Mesendoderm (in vitro differentiated cells): ENCODE measurements around the gene ATG9B.
"Not testable (repeated sequence)": the region's sequence is repeated elsewhere in the genome, so short reads cannot be mapped to it uniquely, and the experiment has no call there.

Experiments
- DNase-seq: peaks from one replicate; pipeline ENCODE4 v3.0.0; 2013
- H2AK5ac ChIP-seq: 2 replicates; pipeline ENCODE4 v1.6.1; 2013; ENCODE audit warnings: low read length, inconsistent platforms
- H2BK120ac ChIP-seq: 2 replicates; pipeline ENCODE4 v1.6.1; 2013; ENCODE audit warnings: low read depth, mild to moderate bottlenecking, low read length, moderate library complexity, mixed read lengths
- H2BK15ac ChIP-seq: replicated peaks from 2 replicates; pipeline ENCODE4 v1.6.1; 2013; ENCODE audit warnings: low read depth, mild to moderate bottlenecking, moderate library complexity
- H2BK5ac ChIP-seq: 2 replicates; pipeline ENCODE4 v1.6.1; 2013; ENCODE audit warnings: low read length, inconsistent platforms
- H3K18ac ChIP-seq: 2 replicates; pipeline ENCODE4 v1.6.1; 2013; ENCODE audit warnings: mild to moderate bottlenecking, low read length, mixed read lengths
- H3K23ac ChIP-seq: one replicate; pipeline ENCODE4 v1.6.1; 2013; ENCODE audit warnings: low read length
- H3K27ac ChIP-seq: 2 replicates; pipeline ENCODE4 v1.5.1; 2013; ENCODE audit warnings: low read depth, mild to moderate bottlenecking, inconsistent platforms, low read length, moderate library complexity
- H3K27me3 ChIP-seq: 2 replicates; pipeline ENCODE4 v1.6.1; 2013; ENCODE audit warnings: low read length, control low read depth, mild to moderate bottlenecking, inconsistent platforms; ENCODE audit not compliant: insufficient read depth, poor library complexity
- H3K36me3 ChIP-seq: 2 replicates; pipeline ENCODE4 v1.6.1; 2013; ENCODE audit warnings: low read length, inconsistent platforms; ENCODE audit not compliant: control insufficient read depth, insufficient read depth
- H3K4ac ChIP-seq: one replicate; pipeline ENCODE4 v1.6.1; 2013; ENCODE audit warnings: low read depth, mild to moderate bottlenecking, low read length, moderate library complexity
- H3K4me1 ChIP-seq: 2 replicates; pipeline ENCODE4 v1.6.1; 2013; ENCODE audit warnings: low read depth, low read length, inconsistent platforms; ENCODE audit not compliant: control insufficient read depth
- H3K4me2 ChIP-seq: 2 replicates; pipeline ENCODE4 v1.6.1; 2013; ENCODE audit warnings: low read length
- H3K4me3 ChIP-seq: 2 replicates; pipeline ENCODE4 v1.5.1; 2013; ENCODE audit warnings: mild to moderate bottlenecking, low read length
- H3K56ac ChIP-seq: one replicate; pipeline ENCODE4 v1.6.1; 2013; ENCODE audit warnings: low read length
- H3K79me1 ChIP-seq: 2 replicates; pipeline ENCODE4 v1.6.1; 2013; ENCODE audit warnings: low read length, inconsistent platforms
- H3K79me2 ChIP-seq: 2 replicates; pipeline ENCODE4 v1.6.1; 2013; ENCODE audit warnings: mild to moderate bottlenecking, low read length; ENCODE audit not compliant: control insufficient read depth, insufficient read depth
- H3K9ac ChIP-seq: 2 replicates; pipeline ENCODE4 v1.6.1; 2013; ENCODE audit warnings: low read length, inconsistent platforms
- H4K5ac ChIP-seq: one replicate; pipeline ENCODE4 v1.6.1; 2013; ENCODE audit warnings: low read length
- H4K8ac ChIP-seq: one replicate; pipeline ENCODE4 v1.6.1; 2013; ENCODE audit warnings: low read depth, mild to moderate bottlenecking, control low read depth, low read length, moderate library complexity
- WGBS: extraction: QIAGEN DNeasy Blood & Tissue Kit; methylation state at CpG from one replicate; pipeline ENCODE4 v1.1.7; 2013; ENCODE audit warnings: low lambda C conversion rate, missing lambda C conversion rate; ENCODE audit not compliant: insufficient coverage; ENCODE audit errors: extremely low coverage; 5-methylcytosine and 5-hydroxymethylcytosine counted together

ATG9B gene

DNA sequence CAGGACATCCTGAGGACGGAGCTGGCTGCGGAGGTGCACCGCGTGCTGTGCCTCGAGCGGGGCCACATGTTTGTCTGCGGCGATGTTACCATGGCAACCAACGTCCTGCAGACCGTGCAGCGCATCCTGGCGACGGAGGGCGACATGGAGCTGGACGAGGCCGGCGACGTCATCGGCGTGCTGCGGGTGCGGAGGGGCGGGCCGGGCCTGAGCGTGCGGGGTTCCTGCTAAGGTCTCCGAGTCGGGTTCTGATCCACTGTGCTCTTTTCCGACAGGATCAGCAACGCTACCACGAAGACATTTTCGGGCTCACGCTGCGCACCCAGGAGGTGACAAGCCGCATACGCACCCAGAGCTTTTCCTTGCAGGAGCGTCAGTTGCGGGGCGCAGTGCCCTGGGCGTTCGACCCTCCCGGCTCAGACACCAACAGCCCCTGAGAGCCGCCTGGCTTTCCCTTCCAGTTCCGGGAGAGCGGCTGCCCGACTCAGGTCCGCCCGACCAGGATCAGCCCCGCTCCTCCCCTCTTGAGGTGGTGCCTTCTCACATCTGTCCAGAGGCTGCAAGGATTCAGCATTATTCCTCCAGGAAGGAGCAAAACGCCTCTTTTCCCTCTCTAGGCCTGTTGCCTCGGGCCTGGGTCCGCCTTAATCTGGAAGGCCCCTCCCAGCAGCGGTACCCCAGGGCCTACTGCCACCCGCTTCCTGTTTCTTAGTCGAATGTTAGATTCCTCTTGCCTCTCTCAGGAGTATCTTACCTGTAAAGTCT, 10.4 kb downstream of the ATG9B start:
- no peak overlapping the region for H2BK15ac ChIP-seq
- peak; percentile 98 for DNase-seq
- H2BK5ac ChIP-seq = no peak overlapping the region
- no peak overlapping the region for H2AK5ac ChIP-seq
- H3K4me1 ChIP-seq = peaks cover 8% of the 10 kb centered on the region
- H3K79me1 ChIP-seq = no peaks in the 10 kb centered on the region
- no peak overlapping the region for H3K27ac ChIP-seq
- WGBS = no CpG with 5 or more reads among the region's 55 CpGs
- H3K27me3 ChIP-seq = peaks cover 2% of the 10 kb centered on the region
- H3K56ac ChIP-seq = peak overlapping the region; percentile 88
- no peak overlapping the region for H3K18ac ChIP-seq
- peak overlapping the region; percentile 78 for H3K9ac ChIP-seq
- H3K23ac ChIP-seq = no peak overlapping the region
- no peaks in the 10 kb centered on the region for H3K36me3 ChIP-seq
- H4K5ac ChIP-seq = no peak overlapping the region
- no peaks in the 10 kb centered on the region for H3K79me2 ChIP-seq
- H4K8ac ChIP-seq = no peak overlapping the region
- H3K4me2 ChIP-seq = peak overlapping the region; percentile 97
- peak overlapping the region; percentile 55 for H3K4me3 ChIP-seq
- H3K4ac ChIP-seq = no peak overlapping the region
- H2BK120ac ChIP-seq = no peak overlapping the region

GRCh38 chr7:151013356-151013732, 10.9 kb downstream of the ATG9B start:
- Histone ChIP-seq H3K36me3 (no peaks in the 10 kb centered on the region), H4K5ac (no peak overlapping the region), H3K9ac (peak overlapping the region; percentile 60), H3K18ac (no peak overlapping the region), H2BK120ac (no peak overlapping the region), H2AK5ac (no peak overlapping the region), H3K4me3 (no peak overlapping the region), H2BK15ac (no peak overlapping the region), H3K79me2 (no peaks in the 10 kb centered on the region), H3K79me1 (no peaks in the 10 kb centered on the region), H3K23ac (no peak overlapping the region), H4K8ac (no peak overlapping the region), H3K4me2 (peak overlapping the region; percentile 97), H3K27me3 (peaks cover under 1% of the 10 kb centered on the region), H3K27ac (no peak overlapping the region), H3K56ac (peak overlapping the region; percentile 63), H2BK5ac (no peak overlapping the region), H3K4me1 (peaks cover 9% of the 10 kb centered on the region), H3K4ac (no peak overlapping the region)
- DNase-seq = no peak
- WGBS = no CpG with 5 or more reads among the region's 26 CpGs

- Histone ChIP-seq H3K18ac (no peak overlapping the region), H2BK5ac (no peak overlapping the region), H2BK15ac (no peak overlapping the region), H3K4me1 (peaks cover 10% of the 10 kb centered on the region), H2BK120ac (no peak overlapping the region), H3K23ac (no peak overlapping the region), H3K27me3 (no peaks in the 10 kb centered on the region), H4K5ac (no peak overlapping the region), H3K4ac (no peak overlapping the region), H4K8ac (no peak overlapping the region), H3K27ac (no peak overlapping the region), H3K4me3 (no peak overlapping the region), H3K79me1 (no peaks in the 10 kb centered on the region), H3K4me2 (peak overlapping the region; percentile 69), H3K9ac (peak overlapping the region; percentile 60), H2AK5ac (no peak overlapping the region), H3K79me2 (no peaks in the 10 kb centered on the region), H3K56ac (peak overlapping the region; percentile 63), H3K36me3 (no peaks in the 10 kb centered on the region)
- DNase-seq = peak; percentile 89
- no CpG with 5 or more reads among the region's 23 CpGs for WGBS
Measured at GRCh38 chr7:151012911-151013347, 11.4 kb downstream of the ATG9B start.

- peak overlapping the region; percentile 38 for H3K9ac ChIP-seq
- no peak overlapping the region for H4K5ac ChIP-seq
- no peaks in the 10 kb centered on the region for H3K79me2 ChIP-seq
- no peak overlapping the region for H2BK15ac ChIP-seq
- H3K56ac ChIP-seq = no peak overlapping the region
- no peaks in the 10 kb centered on the region for H3K27me3 ChIP-seq
- H3K4me3 ChIP-seq = no peak overlapping the region
- H2BK5ac ChIP-seq = no peak overlapping the region
- H3K36me3 ChIP-seq = no peaks in the 10 kb centered on the region
- no peak overlapping the region for H4K8ac ChIP-seq
- no peak overlapping the region for H3K18ac ChIP-seq
- WGBS = no CpG with 5 or more reads among the region's 6 CpGs
- H3K4me2 ChIP-seq = no peak overlapping the region
- H3K4me1 ChIP-seq = peaks cover 17% of the 10 kb centered on the region
- no peak overlapping the region for H3K23ac ChIP-seq
- DNase-seq = no peak
- H3K27ac ChIP-seq = no peak overlapping the region
- no peaks in the 10 kb centered on the region for H3K79me1 ChIP-seq
- no peak overlapping the region for H2AK5ac ChIP-seq
- H3K4ac ChIP-seq = no peak overlapping the region
- H2BK120ac ChIP-seq = no peak overlapping the region
Measured at GRCh38 chr7:151012031-151012692, 12.1 kb downstream of the ATG9B start.

- not testable (repeated sequence) for H3K4me3 ChIP-seq, H3K79me2 ChIP-seq, H3K18ac ChIP-seq, H3K36me3 ChIP-seq, H3K27ac ChIP-seq, H3K23ac ChIP-seq, H4K8ac ChIP-seq, H3K4me2 ChIP-seq, H2BK15ac ChIP-seq, DNase-seq, H2BK120ac ChIP-seq, H4K5ac ChIP-seq, H3K9ac ChIP-seq, H2AK5ac ChIP-seq, H2BK5ac ChIP-seq, H3K4ac ChIP-seq, H3K27me3 ChIP-seq, H3K79me1 ChIP-seq, H3K56ac ChIP-seq
- no CpG with 5 or more reads among the region's 12 CpGs for WGBS
- peaks cover 17% of the 10 kb centered on the region for H3K4me1 ChIP-seq
Measured at GRCh38 chr7:151011616-151012015, 12.7 kb downstream of the ATG9B start.
